SKM-1 (cell line): ENCODE results near the gene REC8.
"Not testable (repeated sequence)": the region's sequence is repeated elsewhere in the genome, so short reads cannot be mapped to it uniquely, and the experiment has no call there.

ENCODE experiments used
- DNase-seq: peaks from one replicate; lab custom pipeline; 2025; ENCODE audit not compliant: unreplicated experiment; lab: John Stamatoyannopoulos, UW

REC8 gene

DNA sequence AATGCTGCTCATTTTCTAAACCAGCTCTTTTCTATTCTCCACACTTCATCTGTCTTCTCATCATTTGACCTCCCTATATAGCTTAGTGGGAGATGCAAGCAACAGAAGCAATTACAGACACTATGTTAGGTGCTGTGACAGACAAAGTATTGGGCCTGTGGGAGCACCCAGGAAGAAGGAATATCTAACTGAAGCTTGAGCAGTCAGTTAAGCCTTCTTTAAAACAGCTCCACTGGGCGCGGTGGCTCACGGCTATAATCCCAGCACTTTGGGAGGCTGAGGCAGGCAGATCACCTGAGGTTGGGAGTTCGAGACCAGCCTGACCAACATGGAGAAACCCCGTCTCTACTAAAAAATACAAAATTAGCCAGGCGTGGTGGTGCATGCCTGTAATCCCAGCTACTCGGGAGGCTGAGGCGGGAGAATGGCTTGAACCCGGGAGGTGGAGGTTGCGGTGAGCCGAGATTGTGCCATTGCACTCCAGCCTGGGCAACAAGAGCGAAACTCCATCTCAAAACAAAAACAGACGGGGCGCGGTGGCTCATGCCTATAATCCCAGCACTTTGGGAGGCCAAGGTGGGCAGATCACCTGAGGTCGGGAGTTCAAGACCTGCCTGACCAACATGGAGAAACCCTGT lies 31.5 kb downstream of the REC8 start:
- DNase-seq = not testable (repeated sequence)

DNA sequence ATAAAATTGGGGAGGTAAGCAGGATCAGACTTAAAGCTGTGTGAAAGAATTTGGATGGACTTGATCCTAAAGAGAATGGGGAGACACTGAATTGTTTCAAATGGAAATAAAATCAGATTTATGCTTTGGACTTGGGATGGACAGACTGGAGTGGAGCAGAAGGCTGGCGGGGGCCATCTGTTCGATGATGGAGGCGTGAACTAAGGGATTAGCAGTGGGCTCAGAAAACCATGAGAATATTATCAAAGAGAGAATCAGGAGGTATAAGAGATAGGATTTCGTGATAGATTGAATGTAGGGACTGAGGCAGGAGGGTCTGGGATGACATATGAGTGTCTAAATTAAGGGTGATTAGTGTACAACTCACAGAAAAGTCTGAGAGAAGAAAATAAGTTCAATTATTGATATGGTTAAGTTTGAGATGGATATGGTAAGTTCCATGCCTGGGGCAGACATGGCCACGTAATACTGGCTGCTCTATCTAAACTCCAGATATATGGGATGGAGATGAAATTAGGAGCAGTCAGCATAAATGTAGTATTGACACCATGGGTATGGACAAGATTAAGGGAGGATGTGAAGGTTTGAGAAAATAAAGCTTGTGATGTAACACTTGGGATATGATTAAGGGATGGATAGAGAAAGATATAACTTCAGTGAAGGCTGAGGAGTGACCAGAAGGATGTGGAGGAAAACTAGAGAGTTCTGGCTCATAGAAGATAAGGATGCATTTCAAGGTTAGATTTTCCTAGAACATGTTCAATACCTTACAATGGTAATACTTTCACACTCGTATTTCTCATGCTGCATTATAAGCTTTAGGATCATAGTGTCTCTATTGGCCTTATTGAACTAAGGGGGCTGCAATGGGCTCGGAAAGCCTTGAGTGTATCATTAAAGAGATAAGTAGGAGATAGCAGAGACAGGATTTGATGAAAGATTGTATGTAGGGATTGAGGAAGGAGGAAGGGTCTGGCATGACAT lies 32.6 kb downstream of the REC8 start:
- DNase-seq = no peak

DNA sequence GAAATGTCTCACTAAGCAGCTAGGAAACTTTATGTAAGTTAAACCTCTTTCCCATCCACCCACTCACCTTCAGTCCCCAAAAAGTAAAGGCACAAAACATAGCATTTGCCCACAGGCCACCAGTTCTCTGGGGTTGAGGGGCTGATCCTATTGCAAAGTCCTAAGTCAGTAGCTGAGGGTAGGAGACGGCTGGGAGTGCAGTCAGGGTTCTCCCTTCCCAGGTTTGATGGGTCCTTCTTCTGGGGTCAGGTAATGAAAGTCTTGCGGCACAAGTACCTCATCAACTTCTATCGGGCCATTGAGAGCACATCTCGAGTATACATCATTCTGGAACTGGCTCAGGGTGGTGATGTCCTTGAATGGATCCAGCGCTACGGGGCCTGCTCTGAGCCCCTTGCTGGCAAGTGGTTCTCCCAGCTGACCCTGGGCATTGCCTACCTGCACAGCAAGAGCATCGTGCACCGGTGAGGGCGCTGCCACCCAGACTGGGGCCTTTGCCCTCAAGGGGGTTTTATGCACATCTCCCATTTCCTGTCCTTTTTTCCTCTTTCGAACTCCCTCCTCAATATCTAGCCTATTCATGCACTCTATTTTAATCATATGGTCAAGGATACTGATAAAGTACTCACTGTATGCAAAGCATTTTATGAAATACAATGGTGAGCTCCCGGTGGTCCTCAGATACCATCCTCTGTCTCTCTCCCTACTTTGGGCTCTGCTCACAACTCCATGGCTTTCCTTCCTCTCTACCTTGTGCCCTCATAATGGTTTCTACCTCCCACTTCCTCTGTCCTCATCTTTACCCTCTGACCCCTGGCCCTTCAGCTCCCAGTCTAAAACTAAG lies 34.6 kb downstream of the REC8 start:
- DNase-seq = no peak

DNA sequence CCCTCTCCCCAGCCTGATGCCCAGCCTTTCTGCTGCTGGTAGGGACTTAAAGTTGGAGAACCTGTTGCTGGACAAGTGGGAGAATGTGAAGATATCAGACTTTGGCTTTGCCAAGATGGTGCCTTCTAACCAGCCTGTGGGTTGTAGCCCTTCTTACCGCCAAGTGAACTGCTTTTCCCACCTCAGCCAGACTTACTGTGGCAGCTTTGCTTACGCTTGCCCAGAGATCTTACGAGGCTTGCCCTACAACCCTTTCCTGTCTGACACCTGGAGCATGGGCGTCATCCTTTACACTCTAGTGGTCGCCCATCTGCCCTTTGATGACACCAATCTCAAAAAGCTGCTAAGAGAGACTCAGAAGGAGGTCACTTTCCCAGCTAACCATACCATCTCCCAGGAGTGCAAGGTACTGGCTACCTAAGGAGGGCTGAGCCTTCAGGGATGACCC lies 35.2 kb downstream of the REC8 start:
- no peak for DNase-seq

DNA sequence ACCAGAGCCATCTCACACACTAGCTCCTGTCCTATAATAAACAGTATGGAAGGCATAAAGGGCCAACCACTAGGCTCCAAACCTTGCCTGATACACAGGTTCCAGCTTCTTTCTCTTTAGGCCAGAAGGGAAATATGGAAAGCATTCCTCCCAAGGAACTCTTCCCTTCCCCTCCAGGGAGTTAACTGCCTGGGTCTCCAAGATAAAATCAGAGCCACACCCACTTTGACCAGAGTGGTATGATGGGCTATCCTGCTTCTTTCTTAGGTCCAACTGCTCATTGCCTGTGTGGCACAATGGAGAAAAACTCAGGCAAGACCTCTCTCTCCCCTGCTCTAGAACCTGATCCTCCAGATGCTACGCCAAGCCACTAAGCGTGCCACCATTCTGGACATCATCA lies 35.7 kb downstream of the REC8 start:
- no peak for DNase-seq

DNA sequence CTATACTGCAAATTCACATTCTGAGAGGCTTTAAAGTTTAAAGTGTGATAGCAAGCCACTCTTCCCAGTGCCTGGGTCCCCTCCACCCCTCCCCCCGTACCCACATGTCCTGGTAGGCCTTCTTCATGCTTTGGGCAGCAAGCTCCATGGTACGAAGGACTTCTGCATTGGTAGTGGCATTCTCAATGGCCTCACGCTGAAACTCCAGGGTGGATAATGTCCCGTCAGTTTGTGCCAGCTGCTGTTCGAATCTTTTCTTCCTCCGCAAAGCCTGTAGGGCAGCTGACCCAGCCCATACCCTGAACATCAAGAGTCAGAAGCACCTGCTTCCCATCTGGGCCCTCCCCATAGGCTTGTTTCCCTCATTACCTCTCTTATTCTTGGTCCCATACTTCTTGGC lies 39.4 kb downstream of the REC8 start:
- no peak for DNase-seq

DNA sequence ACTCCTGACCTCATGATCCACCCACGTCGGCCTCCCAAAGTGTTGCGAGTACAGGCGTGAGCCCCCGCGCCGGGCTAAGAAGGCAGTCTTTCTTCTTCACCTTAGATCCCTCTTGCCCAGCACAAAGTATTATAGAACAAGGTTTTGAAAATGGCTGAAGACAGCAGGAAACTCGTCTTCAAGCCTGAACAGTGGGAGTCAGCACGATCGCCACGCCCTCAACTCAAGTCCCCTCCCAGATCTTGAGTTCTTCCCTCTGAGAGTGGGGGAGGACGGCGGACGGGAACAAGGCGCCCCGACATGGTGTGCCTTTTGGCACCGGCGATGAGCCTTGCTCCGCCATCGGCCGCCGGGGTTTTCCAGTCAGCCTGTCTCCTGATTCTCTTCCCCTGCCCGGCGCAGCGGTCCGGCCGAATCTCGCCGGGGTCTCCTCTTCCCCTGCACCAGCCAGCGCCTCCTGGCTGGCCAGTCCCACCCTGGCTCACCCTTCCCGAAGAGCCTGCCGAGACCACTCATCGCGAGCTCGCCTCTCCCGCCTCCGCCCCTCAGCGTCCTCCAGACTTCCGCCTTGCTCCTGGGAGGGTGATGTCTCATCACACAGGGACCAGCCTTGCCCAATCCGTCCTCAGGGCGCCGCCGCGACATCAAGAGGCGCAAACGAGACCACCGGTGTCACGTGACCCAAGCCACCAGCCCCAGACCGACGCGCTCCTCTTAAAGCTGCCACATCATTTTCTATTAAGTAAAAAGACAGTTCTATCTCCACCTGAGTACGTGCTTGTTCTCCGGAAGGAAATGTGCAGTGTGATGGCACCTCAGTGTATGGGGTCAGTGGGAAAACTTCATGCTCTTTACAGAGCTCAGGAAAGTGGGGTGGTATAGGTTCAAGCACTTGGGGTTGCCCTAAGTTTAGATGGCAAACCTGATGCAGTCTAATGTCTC lies 41.3 kb downstream of the REC8 start, which contains the start of gene CHMP4A:
TSS of gene CHMP4A (minus strand) at position 565 of the 942 bp plus-strand sequence. CDS start at position 516, 49 bp downstream.
- peak; percentile 64 for DNase-seq

DNA sequence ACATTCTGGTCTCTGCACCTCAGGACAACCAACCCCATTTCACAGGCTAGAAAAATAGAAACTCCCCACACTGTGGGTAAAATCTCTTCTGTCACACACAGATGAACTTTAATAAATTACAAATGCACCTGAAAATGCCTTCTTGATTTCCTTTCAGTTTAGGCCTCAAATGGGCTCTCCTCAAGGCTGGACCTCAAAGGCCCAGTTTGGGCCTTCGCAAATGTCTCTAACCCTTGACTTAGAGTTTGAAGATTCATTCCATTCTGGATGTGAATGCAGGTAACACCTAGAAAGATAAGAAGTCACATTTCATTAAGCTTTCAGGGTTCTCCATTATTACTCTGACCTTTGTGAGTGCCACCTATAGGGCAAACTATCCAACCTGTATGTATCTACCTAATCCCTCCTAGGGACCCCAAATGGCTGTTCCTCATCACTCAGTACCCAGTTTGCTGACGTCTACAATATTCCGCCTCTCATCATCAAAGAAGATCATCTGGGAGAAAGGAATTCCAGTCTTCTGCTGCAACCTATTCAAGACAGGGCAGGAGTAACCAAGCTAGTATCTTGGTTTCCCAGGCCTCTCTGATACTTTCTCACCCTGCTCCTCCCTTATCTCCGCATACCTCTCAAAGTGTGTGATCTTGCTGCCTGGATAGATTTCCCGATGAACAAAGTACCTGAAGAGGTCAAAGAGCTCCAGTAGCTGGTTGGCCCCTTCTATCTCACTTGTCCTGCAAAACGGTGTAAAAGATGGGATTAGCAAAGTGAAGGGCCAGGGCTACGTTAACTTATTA lies 42.2 kb downstream of the REC8 start:
- DNase-seq = no peak

DNA sequence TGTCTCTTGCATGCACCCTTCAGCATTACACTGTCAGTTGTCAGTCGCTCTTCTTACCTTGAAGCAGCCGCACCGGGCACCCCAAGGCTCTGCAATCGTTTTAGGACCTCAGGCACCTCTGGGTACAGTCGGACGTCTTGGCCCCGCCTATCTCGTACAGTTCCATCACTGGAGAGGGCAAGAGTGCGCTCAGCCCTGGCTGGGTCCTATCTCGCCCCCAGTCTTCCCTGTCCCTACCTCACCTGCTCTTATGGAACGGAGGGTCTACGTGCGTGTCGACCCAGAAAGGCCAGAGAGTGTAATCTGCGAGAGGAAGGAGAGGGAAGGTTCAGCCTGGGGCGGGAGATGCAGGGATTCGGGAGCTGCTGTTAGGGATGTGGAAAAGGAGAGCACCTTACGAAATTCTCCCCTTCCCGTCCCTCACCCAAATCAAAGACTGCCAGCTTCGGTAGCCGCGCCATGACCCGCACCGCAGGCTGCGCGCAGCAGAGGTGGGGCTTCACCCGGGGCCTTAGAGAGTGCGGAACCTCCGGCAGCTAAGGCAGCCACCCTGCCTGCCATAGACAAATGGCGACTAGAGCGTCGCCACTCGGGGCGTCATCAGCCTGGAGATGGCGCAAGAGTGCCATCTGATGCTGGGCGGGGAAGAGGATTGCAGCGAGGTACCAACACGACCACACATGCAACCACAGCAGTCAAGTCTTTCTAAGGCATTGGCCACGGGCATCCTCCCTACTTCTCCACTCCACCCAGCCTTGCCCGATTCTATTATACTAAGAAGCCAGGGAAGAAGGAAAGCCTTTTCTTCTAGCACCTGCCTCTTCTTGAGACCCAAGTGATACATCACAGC lies 43.8 kb downstream of the REC8 start, which contains the start of gene MDP1:
TSS of gene MDP1 (minus strand) at position 572 of the 850 bp plus-strand sequence. CDS start at position 461, 111 bp downstream.
- DNase-seq = peak; percentile 31

DNA sequence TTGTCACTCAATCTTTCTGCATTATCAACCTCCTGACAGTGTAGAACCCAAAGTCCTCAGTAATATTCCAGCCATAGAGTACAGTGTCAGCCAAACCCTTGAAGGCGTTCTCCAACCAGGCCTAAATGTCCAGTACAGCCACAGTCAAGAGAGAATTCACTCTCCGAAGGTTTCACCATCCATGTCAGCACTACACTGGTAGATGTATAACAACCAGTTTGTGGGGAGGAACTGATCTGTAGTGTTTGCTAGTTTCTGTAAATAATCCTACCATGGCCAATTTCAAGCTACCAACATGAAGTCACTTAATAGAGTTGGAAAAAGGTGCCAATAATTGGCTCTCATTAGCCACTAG lies 44.4 kb downstream of the REC8 start:
- no peak for DNase-seq

DNA sequence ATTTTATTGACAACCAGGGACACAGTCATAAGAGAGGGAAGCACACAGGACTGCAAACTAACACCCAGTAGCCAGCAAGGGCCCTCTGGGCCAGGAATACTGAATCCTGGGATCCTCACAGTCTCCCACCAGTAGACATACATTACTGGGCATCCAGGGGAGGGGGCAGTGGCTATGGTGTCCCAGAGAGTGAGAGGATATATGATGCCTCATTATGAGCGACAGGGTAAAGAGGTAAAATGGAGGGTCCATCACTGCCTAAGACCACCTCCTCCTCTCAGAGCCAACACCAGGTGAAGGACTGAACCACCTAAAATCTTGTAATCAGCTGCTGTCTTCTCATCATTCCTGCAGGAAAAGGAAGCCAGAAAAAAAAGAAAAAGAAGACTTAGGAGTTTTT lies 45.0 kb downstream of the REC8 start:
- not testable (repeated sequence) for DNase-seq

DNA sequence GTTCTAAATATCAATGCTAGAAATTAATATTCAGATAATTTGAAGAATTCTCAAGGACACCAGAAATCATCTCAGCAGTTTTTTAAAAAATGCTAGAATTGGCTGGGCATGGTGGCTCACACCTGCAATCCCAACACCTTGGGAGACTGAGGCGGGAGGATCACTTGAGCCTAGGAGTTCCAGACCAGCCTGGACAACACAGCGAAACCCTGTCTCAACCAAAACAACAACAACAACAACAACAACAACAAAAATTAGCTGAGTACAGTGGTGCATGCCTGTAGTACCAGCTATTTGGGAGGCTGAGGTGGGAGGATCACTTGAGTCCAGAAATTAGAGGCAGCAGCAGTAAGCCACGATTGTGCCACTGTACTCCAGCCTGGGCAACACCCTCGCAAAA lies 47.2 kb downstream of the REC8 start:
- no peak for DNase-seq

DNA sequence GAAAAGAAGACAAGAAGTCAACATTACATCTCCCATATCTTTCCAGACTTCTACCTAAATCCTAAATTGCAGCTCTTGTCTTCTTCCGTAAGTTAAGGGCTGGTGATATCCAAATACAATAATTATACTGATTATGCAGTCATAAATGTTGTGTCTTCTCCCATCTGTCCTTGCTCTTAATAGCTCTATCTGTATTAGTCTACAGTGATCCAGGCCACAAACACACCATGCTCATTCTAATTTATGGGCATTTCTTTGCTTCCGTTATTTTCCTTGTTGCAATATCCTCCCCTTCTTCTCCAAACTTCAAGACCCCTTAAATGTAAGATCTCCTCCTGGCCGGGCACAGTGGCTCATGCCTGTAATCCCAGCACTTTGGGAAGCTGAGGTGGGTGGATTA lies 47.6 kb downstream of the REC8 start:
- DNase-seq = no peak

DNA sequence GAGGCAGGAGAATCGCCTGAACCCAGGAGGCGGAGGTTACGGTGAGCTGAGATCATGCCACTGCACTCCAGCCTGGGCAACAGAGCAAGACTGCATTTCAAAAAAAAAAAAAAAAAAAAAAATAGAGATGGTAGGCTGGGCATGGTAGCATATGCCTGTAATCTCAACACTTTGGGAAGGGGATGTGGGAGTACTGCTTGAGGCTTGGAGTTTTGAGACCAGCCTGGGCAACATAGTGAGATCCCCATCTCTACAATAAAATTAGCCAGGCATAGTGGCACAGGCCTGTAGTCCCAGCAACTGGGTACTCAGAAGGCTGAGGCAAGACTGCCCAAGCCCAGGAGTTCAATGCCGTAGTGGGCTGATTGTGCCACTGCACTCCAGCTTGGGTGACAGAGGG lies 51.1 kb downstream of the REC8 start:
- DNase-seq = not testable (repeated sequence)

DNA sequence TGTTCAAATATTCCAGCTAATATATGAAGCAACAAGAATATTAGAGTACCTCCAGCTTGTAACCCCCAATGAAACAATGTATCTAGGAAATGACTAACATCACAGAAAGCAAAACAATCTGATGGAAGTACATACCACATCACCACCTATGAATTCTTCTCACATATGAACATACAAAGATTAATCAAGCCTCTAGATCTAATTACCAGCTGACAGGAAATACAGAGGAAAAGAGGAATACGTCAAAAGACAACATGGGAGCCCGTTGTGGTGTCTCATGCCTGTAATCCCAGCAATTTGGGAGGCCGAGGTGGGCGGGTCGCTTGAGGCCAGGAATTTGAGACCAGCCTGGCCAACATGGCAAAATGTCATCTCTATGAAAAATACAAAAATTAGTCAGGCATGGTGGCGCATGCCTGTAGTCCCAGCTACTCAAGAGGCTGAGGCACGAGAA lies 52.8 kb downstream of the REC8 start:
- no peak for DNase-seq

DNA sequence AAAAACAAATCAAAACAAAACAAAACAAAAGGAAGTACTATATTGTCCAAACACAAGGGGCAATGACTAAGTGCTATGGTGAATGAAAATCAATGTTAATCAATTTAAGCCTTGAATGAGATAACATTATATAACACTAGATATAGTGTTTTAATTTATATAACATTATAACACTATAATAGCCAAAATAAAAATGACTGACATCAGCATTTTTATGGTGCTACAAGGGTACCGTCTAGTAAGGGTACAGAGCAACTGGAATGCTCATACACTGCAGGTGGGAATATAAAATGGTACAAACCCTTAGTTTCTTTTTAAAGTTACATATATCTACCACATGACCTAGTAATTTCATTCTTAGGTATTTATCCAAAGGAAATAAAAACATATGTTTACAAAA lies 54.6 kb downstream of the REC8 start:
- no peak for DNase-seq

DNA sequence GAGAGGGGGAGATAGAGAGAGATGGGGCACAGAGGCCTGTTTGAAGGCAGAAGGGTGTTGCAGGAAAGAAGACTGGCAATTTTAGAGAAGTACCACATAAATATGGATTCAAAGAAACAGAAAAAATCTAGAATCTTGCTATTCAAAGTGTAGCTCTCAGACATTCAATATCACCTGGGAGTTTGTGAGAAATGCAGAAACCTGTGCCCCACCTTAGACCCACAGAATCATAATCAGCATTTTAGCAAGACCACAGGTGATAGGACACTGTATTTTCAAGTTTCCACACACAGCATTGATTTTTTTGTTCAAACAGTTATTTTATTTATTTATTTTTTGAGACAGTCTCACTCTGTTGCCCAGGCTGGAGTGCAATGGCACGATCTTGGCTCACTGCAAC lies 57.0 kb downstream of the REC8 start:
- DNase-seq = no peak
